ENCODE results near the gene DNAH7. TPM values are rescaled to one million over a fixed set of nuclear protein-coding genes. Genes with fewer than 3 reads are reported as not detected.

The DNAH7 gene
- total and polyA plus RNA-seq, 2 donors from 2014 or later, result 3.8 to 15.7 TPM

DNA sequence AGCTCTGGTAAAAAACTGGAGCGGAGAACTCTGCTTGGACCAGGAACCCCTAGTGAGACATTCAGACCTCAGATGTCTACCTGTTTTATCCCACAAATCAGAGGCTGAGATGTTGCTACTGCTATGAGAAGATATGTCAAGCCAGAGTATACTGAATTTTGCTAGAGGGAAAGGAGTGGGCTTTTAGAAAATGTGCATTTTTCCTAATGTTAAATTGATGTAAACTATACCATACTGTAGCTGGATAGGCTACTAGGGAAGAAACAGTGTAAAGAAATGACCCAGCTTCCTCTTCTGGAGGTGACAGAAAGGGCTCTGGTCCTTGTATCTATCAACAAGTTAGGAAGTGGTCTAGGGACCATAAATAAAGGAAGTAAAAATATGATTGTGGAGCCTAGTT is 346.6 kb downstream of the DNAH7 start:
- no peak for FAIRE-seq
- H3K27ac ChIP-seq (ENCODE audit: low read depth in 2 of 2, low read length in 2 of 2), result no peak overlapping the region

DNA sequence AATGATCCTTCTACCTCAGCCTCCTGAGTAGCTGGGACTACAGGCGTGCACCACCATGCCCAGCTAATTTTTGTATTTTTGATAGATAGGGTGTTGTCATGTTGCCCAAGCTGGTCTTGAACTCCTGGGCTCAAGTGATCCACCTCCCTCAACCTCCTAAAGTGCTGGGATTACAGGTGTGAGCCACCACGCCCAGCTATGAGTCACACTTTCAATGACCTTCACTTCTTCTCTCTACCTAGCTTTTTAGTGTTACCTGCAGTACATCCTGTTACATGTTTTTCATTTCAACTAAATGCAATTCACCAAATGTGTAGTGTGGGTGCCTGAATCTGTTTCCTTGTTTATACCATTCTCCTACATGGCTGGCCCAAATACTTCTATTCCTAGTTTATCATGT is 347.6 kb downstream of the DNAH7 start:
- H3K9me3 ChIP-seq (ENCODE audit: control insufficient read depth in 2 of 3, insufficient read depth in 1 of 3, low read length in 3 of 3), result no peaks in the 10 kb centered on the region
- DNase-seq, result no peak
- peaks cover 3 to 9% (median 5%) of the 10 kb centered on the region in 3 donors for H3K36me3 ChIP-seq (ENCODE audit: control insufficient read depth in 2 of 3, insufficient read depth in 3 of 3, low read length in 3 of 3)
- FAIRE-seq, result no peak
- TF ChIP-seq, protein P1, sequence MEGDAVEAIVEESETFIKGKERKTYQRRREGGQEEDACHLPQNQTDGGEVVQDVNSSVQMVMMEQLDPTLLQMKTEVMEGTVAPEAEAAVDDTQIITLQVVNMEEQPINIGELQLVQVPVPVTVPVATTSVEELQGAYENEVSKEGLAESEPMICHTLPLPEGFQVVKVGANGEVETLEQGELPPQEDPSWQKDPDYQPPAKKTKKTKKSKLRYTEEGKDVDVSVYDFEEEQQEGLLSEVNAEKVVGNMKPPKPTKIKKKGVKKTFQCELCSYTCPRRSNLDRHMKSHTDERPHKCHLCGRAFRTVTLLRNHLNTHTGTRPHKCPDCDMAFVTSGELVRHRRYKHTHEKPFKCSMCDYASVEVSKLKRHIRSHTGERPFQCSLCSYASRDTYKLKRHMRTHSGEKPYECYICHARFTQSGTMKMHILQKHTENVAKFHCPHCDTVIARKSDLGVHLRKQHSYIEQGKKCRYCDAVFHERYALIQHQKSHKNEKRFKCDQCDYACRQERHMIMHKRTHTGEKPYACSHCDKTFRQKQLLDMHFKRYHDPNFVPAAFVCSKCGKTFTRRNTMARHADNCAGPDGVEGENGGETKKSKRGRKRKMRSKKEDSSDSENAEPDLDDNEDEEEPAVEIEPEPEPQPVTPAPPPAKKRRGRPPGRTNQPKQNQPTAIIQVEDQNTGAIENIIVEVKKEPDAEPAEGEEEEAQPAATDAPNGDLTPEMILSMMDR (IDR thresholded peaks at IDR 0.05; ENCODE audit: borderline replicate concordance, extremely low read depth, insufficient read depth), result no peak
- H3K4me1 ChIP-seq (ENCODE audit: control insufficient read depth in 2 of 3, insufficient read depth in 2 of 3, low read depth in 1 of 3, low read length in 3 of 3), result no peaks in the 10 kb centered on the region
- no peak overlapping the region for H3K9ac ChIP-seq (ENCODE audit: low read length in 3 of 3)
- H3K4me3 ChIP-seq (ENCODE audit: low read length in 3 of 3), result no peak overlapping the region
- H3K27ac ChIP-seq (ENCODE audit: low read depth in 2 of 2, low read length in 2 of 2), result no peak overlapping the region
- no peaks in the 10 kb centered on the region for H3K27me3 ChIP-seq (ENCODE audit: control insufficient read depth, insufficient read depth, low read length)
- intact Hi-C loops (cut with DNase I), result no loop called here

More for the DNA sequence above, 346.6 kb downstream of the DNAH7 start:
- intact Hi-C loops (cut with DNase I), result no loop called here
- no peaks in the 10 kb centered on the region for H3K4me1 ChIP-seq (ENCODE audit: control insufficient read depth in 2 of 3, insufficient read depth in 2 of 3, low read depth in 1 of 3, low read length in 3 of 3)
- H3K9me3 ChIP-seq (ENCODE audit: control insufficient read depth in 2 of 3, insufficient read depth in 1 of 3, low read length in 3 of 3), result no peaks in the 10 kb centered on the region
- TF ChIP-seq, protein P1 (IDR thresholded peaks at IDR 0.05; ENCODE audit: borderline replicate concordance, extremely low read depth, insufficient read depth), result no peak
- H3K36me3 ChIP-seq (ENCODE audit: control insufficient read depth in 2 of 3, insufficient read depth in 3 of 3, low read length in 3 of 3), result peaks cover 0 to 4% (median 2%) of the 10 kb centered on the region in 3 donors
- DNase-seq, result no peak
- H3K9ac ChIP-seq (ENCODE audit: low read length in 3 of 3), result no peak overlapping the region
- no peaks in the 10 kb centered on the region for H3K27me3 ChIP-seq (ENCODE audit: control insufficient read depth, insufficient read depth, low read length)
- no peak overlapping the region for H3K4me3 ChIP-seq (ENCODE audit: low read length in 3 of 3)

DNA sequence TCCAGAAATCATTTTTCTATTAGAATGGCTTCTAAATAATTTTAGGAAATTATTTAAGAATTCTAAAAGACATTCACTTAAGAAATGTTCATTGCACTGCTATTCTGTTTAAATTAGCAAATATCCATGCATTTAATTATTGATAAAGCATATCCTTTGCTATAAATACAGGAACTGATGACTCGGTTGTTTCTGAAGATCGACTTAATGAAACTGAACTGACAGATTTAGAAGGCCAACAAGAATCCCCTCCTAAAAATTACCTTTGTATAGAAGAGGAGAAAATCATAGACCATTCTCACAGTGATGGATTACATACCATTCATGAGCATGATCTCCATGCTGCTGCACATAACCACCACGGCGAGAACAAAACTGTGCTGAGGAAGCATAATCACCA is 352.2 kb downstream of the DNAH7 start:
- H3K9me3 ChIP-seq (ENCODE audit: control insufficient read depth in 2 of 3, insufficient read depth in 1 of 3, low read length in 3 of 3), result no peaks in the 10 kb centered on the region
- FAIRE-seq, result no peak
- H3K4me3 ChIP-seq (ENCODE audit: low read length in 3 of 3), result no peak overlapping the region
- intact Hi-C loops (cut with DNase I), result no loop called here
- H3K36me3 ChIP-seq (ENCODE audit: control insufficient read depth in 2 of 3, insufficient read depth in 3 of 3, low read length in 3 of 3), result peaks cover 3 to 9% (median 5%) of the 10 kb centered on the region in 3 donors
- no peaks in the 10 kb centered on the region for H3K4me1 ChIP-seq (ENCODE audit: control insufficient read depth in 2 of 3, insufficient read depth in 2 of 3, low read depth in 1 of 3, low read length in 3 of 3)
- H3K27me3 ChIP-seq (ENCODE audit: control insufficient read depth, insufficient read depth, low read length), result no peaks in the 10 kb centered on the region
- TF ChIP-seq, protein P1 (IDR thresholded peaks at IDR 0.05; ENCODE audit: borderline replicate concordance, extremely low read depth, insufficient read depth), result no peak
- no peak for DNase-seq
- H3K9ac ChIP-seq (ENCODE audit: low read length in 3 of 3), result no peak overlapping the region
- H3K27ac ChIP-seq (ENCODE audit: low read depth in 2 of 2, low read length in 2 of 2), result no peak overlapping the region

DNA sequence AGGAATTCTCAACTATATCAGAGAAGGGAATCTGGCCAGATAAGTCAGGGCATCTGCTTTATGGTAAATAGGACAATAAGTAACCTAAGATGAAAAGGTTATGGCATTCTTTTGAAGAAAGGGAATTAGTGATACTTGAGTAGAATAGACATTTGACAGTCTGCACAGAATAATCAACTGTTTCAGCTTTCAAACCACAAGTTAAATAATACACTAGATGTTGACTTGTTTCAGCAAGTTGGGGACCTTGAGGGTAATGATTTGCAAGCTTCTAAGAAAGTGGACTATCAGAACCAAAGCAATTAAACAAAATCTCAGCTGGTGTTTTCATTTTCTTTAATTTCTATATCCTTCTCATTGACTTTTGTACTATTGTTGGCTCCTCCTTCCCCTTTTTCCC is 357.2 kb downstream of the DNAH7 start:
- intact Hi-C loops (cut with DNase I), result no loop called here
- Histone ChIP-seq H3K36me3 (ENCODE audit: control insufficient read depth in 2 of 3, insufficient read depth in 3 of 3, low read length in 3 of 3) (peaks cover 0 to 2% (median under 1%) of the 10 kb centered on the region in 3 donors), H3K4me3 (ENCODE audit: low read length in 3 of 3) (no peak overlapping the region), H3K4me1 (ENCODE audit: control insufficient read depth in 2 of 3, insufficient read depth in 2 of 3, low read depth in 1 of 3, low read length in 3 of 3) (peaks cover 0 to 5% (median 0%) of the 10 kb centered on the region in 3 donors), H3K27ac (ENCODE audit: low read depth in 2 of 2, low read length in 2 of 2) (no peak overlapping the region), H3K9ac (ENCODE audit: low read length in 3 of 3) (no peak overlapping the region), H3K27me3 (ENCODE audit: control insufficient read depth, insufficient read depth, low read length) (no peaks in the 10 kb centered on the region), H3K9me3 (ENCODE audit: control insufficient read depth in 2 of 3, insufficient read depth in 1 of 3, low read length in 3 of 3) (no peaks in the 10 kb centered on the region)
- DNase-seq, result no peak
- no peak for FAIRE-seq
- TF ChIP-seq, protein P1 (IDR thresholded peaks at IDR 0.05; ENCODE audit: borderline replicate concordance, extremely low read depth, insufficient read depth), result no peak

Measured in kidney (tissue), 14 donors.